Forelimb muscle (tissue), 1 donor: ENCODE measurements around the gene PACRG. TPM values are rescaled to one million over a fixed set of nuclear protein-coding genes. Genes with fewer than 3 reads are reported as not detected.

Experiments
- DNase-seq: peaks from one replicate; pipeline ENCODE4 v3.0.0-alpha.2; 2013; ENCODE audit warnings: low read depth
- polyA plus RNA-seq: library from polyadenylated mRNA; unstranded; fragments of 120-200 nt; gene quantifications from one replicate; pipeline ENCODE4 v1.2.1, GENCODE V29; 2013; ENCODE audit not compliant: insufficient read length

The PACRG gene
- polyA plus RNA-seq, 1 donor, result 2.1 TPM

- no peak for DNase-seq
Observed at GRCh38 chr6:163287626-163288025, 559.9 kb downstream of the PACRG start.

DNA sequence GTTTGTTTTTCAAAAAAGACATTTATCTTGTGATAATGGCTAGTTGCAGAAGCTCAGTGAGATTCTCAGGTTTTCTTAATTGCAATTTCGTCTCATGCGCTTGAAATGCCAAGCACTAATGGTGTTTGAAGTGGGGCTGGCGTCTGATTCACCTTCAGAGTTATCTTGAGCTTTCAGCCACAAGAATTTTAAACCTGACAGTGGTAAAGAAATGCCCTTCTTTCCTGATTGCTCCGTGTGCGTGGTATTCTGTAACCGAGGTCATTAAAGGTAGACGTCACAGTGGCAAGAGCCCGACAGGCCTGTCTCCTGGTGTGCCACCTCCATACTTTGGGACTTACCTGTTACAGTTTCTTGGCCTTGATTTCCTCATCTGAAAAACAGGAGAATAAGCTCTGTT lies 560.3 kb downstream of the PACRG start:
- DNase-seq, result no peak

DNA sequence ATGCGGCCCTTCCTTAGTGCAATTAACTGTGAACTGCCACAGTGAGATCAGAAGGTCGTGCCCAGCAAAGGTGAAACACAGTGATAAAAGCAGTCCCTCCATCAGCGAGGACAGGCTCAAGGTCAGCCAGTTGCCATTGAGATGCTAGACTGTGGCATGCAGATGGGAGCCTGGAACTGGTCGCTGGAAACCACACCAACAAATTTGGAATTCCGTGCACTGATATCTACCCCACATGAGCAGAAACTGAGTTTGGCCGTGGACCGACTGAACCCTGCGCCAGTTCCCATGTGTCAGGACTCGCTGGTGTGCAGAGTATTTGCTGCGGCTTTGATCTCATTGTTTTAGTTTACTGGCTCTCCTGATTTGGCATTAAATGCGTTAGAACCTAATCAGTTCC lies 561.1 kb downstream of the PACRG start:
- no peak for DNase-seq

- no peak for DNase-seq
Observed at GRCh38 chr6:163289447-163289846, 561.7 kb downstream of the PACRG start.

- DNase-seq, result no peak
Observed at GRCh38 chr6:163290545-163291274, 562.9 kb downstream of the PACRG start.

- DNase-seq, result no peak
Observed at GRCh38 chr6:163291622-163292021, 563.8 kb downstream of the PACRG start.

DNA sequence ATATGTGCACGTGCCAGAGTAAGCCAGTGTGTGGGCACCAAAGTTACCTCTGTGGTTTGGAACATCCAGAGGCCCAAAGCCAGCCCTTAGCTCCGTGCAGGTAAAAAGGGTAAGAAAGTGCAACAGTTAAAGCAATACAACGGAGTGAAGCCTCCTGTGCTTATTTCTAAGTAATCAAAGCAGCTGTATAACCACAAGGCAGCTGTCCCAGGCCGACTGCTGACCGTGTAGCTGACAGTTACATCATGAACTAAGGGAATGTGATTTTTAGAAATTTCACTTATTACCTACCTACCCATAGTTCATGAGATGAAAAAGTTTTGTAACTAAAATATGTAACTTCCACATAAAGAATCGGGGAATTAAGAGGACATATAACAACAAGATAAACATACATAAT lies 565.5 kb downstream of the PACRG start:
- DNase-seq, result no peak

DNA sequence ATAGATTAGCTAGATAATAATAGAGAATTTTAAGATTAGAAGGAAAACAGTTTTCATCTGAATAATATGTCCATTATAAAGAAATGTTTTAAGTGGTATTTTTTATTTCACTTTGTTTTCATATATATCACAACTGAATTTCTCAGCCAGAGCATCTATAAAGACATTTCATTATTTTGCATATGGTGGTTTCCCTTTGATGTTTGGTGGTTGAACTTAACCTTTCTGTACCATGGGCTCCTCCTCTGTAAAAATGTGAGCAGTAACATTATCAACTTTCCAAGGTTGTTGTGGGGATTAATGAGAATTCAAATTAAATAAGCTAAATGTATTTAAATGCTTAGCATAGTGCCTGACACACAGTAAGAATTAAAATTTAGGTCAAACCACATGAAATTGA lies 567.0 kb downstream of the PACRG start:
- DNase-seq, result no peak

DNA sequence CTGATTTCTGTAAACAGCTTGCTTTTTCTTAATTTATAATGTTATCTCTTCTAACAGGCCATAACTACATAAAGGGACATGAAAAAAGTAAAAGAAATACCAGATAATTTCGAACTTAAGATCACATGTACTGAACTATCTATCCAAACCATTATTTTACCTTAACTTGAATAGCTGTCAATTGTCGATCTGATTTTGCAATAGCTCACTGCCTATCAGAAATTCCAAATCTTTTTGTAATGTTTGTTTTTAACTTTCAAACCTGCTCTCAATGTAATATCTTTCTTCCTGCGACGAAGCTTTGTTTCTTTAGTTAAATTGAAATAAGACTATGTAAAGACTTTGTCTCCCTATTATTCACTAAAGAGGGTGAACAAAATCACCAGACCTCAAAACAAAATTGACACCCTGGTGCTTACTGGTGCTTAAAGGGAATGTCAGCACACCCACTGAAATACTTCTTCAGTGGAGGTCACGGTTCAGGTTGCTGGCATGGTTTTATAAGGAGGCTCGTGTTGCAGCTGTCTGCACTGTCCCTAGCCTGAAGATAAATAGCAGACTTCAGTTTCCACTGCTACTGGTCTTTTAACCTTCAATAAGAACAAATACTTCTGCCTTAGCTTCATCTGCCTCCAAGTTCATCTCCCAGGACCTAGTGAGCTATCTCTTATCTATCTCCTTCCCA lies 569.2 kb downstream of the PACRG start:
- no peak for DNase-seq

GRCh38 chr6:163298079-163298830 lies 570.5 kb downstream of the PACRG start:
- DNase-seq, result no peak

- DNase-seq, result no peak
Observed at GRCh38 chr6:163300838-163301237, 573.1 kb downstream of the PACRG start.

GRCh38 chr6:163301726-163302635 lies 574.2 kb downstream of the PACRG start:
- DNase-seq, result no peak

DNA sequence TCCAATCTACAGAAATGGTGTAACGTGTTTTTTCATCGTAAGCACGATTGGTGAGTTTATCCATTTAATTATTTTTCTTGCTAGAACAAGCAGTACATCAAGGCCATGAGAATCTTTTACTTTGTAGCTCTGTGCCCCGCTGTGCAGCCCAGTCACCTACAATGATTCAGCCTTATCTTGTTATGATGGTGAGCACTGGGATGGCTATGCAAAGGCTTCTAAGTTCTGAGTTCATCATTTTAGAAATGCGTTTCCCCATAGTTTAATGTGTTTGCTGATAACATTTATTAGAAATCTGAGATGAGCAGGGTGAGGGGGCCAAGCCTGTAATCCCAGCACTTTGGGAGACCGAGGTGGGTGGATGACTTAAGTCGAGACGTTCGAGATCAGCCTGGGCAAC lies 575.0 kb downstream of the PACRG start:
- DNase-seq, result no peak

GRCh38 chr6:163306000-163306399 lies 578.2 kb downstream of the PACRG start:
- no peak for DNase-seq

GRCh38 chr6:163308629-163309440 lies 581.1 kb downstream of the PACRG start:
- no peak for DNase-seq

DNA sequence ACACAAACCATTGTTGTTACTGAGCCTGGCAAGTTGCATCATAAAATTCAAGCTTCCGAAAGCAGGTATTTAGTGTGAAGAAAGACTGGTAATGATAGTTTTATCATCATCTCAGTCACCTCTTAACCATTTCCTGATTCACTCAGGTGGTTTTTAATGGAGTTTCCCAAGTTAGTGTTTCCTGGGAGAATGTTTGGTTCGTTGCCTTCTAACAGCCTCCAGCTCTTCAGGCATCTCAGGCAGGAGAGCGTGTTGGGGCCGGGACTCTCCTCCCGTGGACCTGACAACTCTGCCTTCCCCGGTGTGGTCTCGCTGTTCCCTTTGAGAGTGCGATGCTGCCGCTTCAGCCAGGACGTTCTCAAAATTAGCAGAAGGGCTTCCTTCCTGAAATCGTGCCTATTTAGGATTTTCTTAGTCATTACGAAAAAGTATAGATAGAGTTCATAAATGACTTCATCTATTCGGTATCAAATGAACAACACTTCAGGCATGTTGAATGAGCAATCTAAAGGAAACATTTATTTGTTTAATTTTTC lies 581.8 kb downstream of the PACRG start:
- DNase-seq, result no peak

- no peak for DNase-seq
Observed at GRCh38 chr6:163310096-163310972, 582.6 kb downstream of the PACRG start.

- DNase-seq, result no peak
Observed at GRCh38 chr6:163310973-163311383, 583.2 kb downstream of the PACRG start.

GRCh38 chr6:163311830-163312229 lies 584.1 kb downstream of the PACRG start:
- no peak for DNase-seq
